ENCODE measurements around the gene PTPRG.
"Not testable (repeated sequence)": the region's sequence is repeated elsewhere in the genome, so short reads cannot be mapped to it uniquely, and the experiment has no call there.

PTPRG gene

GRCh38 chr3:61699622-61700021 lies 138.3 kb downstream of the PTPRG start:
- peak overlapping the region; percentile 55 for H3K27ac Mint-ChIP-seq
- peaks cover 44% of the 10 kb centered on the region for H3K4me1 Mint-ChIP-seq
- H3K4me3 Mint-ChIP-seq: no peak overlapping the region
- H3K27me3 Mint-ChIP-seq (ENCODE audit: low read depth, poor library complexity): no peaks in the 10 kb centered on the region
- H3K36me3 Mint-ChIP-seq (ENCODE audit: low read depth): peaks cover 3% of the 10 kb centered on the region
- no peak for DNase-seq
- no peak for TF ChIP-seq CTCF (IDR thresholded peaks at IDR 0.05)
- no peaks in the 10 kb centered on the region for H3K9me3 Mint-ChIP-seq

- TF ChIP-seq CTCF (IDR thresholded peaks at IDR 0.05): no peak
- Mint-ChIP-seq H3K4me1 (peaks cover 58% of the 10 kb centered on the region), H3K27ac (peak overlapping the region; percentile 21), H3K4me3 (no peak overlapping the region), H3K36me3 (ENCODE audit: low read depth) (no peaks in the 10 kb centered on the region), H3K27me3 (ENCODE audit: low read depth, poor library complexity) (no peaks in the 10 kb centered on the region), H3K9me3 (no peaks in the 10 kb centered on the region)
- no peak for DNase-seq
Observed at GRCh38 chr3:61701011-61701410, 139.6 kb downstream of the PTPRG start.

GRCh38 chr3:61702453-61702852 lies 141.1 kb downstream of the PTPRG start:
- DNase-seq: no peak
- no peak for TF ChIP-seq CTCF (IDR thresholded peaks at IDR 0.05)
- no peak overlapping the region for H3K27ac Mint-ChIP-seq
- peaks cover 52% of the 10 kb centered on the region for H3K4me1 Mint-ChIP-seq
- H3K9me3 Mint-ChIP-seq: peaks cover 4% of the 10 kb centered on the region
- H3K4me3 Mint-ChIP-seq: no peak overlapping the region
- H3K36me3 Mint-ChIP-seq (ENCODE audit: low read depth): peaks cover 6% of the 10 kb centered on the region
- no peaks in the 10 kb centered on the region for H3K27me3 Mint-ChIP-seq (ENCODE audit: low read depth, poor library complexity)

GRCh38 chr3:61704807-61705206 lies 143.4 kb downstream of the PTPRG start:
- H3K9me3 Mint-ChIP-seq: peaks cover 5% of the 10 kb centered on the region
- TF ChIP-seq CTCF (IDR thresholded peaks at IDR 0.05): no peak
- no peak for DNase-seq
- H3K27me3 Mint-ChIP-seq (ENCODE audit: low read depth, poor library complexity): no peaks in the 10 kb centered on the region
- H3K36me3 Mint-ChIP-seq (ENCODE audit: low read depth): peaks cover 21% of the 10 kb centered on the region
- H3K4me1 Mint-ChIP-seq: peaks cover 58% of the 10 kb centered on the region
- peak overlapping the region; percentile 88 for H3K27ac Mint-ChIP-seq
- no peak overlapping the region for H3K4me3 Mint-ChIP-seq

- Mint-ChIP-seq H3K36me3 (ENCODE audit: low read depth) (peaks cover 43% of the 10 kb centered on the region), H3K9me3 (peaks cover 24% of the 10 kb centered on the region), H3K4me3 (no peak overlapping the region), H3K27me3 (ENCODE audit: low read depth, poor library complexity) (no peaks in the 10 kb centered on the region), H3K27ac (no peak overlapping the region), H3K4me1 (peaks cover 47% of the 10 kb centered on the region)
- no peak for TF ChIP-seq CTCF (IDR thresholded peaks at IDR 0.05)
- DNase-seq: no peak
Observed at GRCh38 chr3:61707492-61707891, 146.1 kb downstream of the PTPRG start.

- H3K4me1 Mint-ChIP-seq: peaks cover 24% of the 10 kb centered on the region
- H3K9me3 Mint-ChIP-seq: peaks cover 31% of the 10 kb centered on the region
- H3K4me3 Mint-ChIP-seq; H3K27me3 Mint-ChIP-seq (ENCODE audit: low read depth, poor library complexity); DNase-seq; H3K27ac Mint-ChIP-seq: not testable (repeated sequence)
- peaks cover 53% of the 10 kb centered on the region for H3K36me3 Mint-ChIP-seq (ENCODE audit: low read depth)
Observed at GRCh38 chr3:61710920-61711319, 149.5 kb downstream of the PTPRG start.

Data from nephron progenitor cell (in vitro differentiated cells).